K562 (cell line): ENCODE data around the gene ACP5. TPM values are rescaled to one million over a fixed set of nuclear protein-coding genes. Genes with fewer than 3 reads are reported as not detected.

ENCODE experiments used
- ATAC-seq: fragments of 200-7000 bp; cut with Tn5 transposase; 3 replicates; pipeline ENCODE4 v1.9.1; 2020; ENCODE audit warnings: moderate library complexity
- BruUV-seq: library from RNA; stranded (reverse); fragments of 400-500 nt; replicated peaks from 2 replicates; lab custom pipeline; 2021; lab: Mats Ljungman, UMichigan
- CTCF ChIA-PET: fragments of 300-600 bp; formaldehyde crosslinking; extraction: SDS; loops from one replicate; lab custom pipeline; 2021; ENCODE audit warnings: low intra/inter-chr PET ratio; lab: Yijun Ruan, JAX
- POLR2A ChIA-PET: fragments of 300-600, 350-650 bp; sonication (Branson Sonifier 250); formaldehyde crosslinking; extraction: SDS; loops from one replicate; lab custom pipeline; 2021; ENCODE audit warnings: antibody characterized with exemption, inconsistent platforms; lab: Yijun Ruan, JAX
- DNase-seq, 4 experiments: peaks; one replicate each; pipeline versions ENCODE4 v3.0.0 to v3.0.0-alpha.2; 2011 to 2018; ENCODE audit warnings: low spot score in 3 of 4, mixed read lengths in 3 of 4; ENCODE audit errors: extremely low read depth in 1 of 4
- FAIRE-seq: peaks from 2 replicates; lab custom pipeline; 2011; peaks lifted over from hg19 to GRCh38; lab: Jason Lieb, UNC
- H2AFZ ChIP-seq: 2 replicates; pipeline ENCODE4 v1.6.0; 2011; ENCODE audit warnings: low read depth, low read length, control low read depth, inconsistent platforms
- H3K27ac ChIP-seq: fragments of 200-600 bp; 3 replicates; pipeline ENCODE4 v1.8.0; 2011; ENCODE audit warnings: low read depth, mild to moderate bottlenecking, control low read depth, inconsistent platforms, low read length, moderate library complexity, mixed read lengths; ENCODE audit errors: extremely low read depth
- H3K27me3 ChIP-seq, 2 experiments: fragments of 300-600 bp in 1 of 2; 2 replicates in 1 of 2; 3 replicates in 1 of 2; pipeline versions ENCODE4 v1.6.0 to v1.8.0; 2011; ENCODE audit warnings: inconsistent platforms in 2 of 2, low read length in 2 of 2, mild to moderate bottlenecking in 1 of 2, mixed read lengths in 1 of 2, moderate library complexity in 1 of 2; ENCODE audit not compliant: control insufficient read depth in 2 of 2, insufficient read depth in 2 of 2
- H3K36me3 ChIP-seq: fragments of 300-600 bp; 3 replicates; pipeline ENCODE4 v1.8.0; 2011; ENCODE audit warnings: mild to moderate bottlenecking, low read length, inconsistent platforms; ENCODE audit not compliant: control insufficient read depth, insufficient read depth
- H3K4me1 ChIP-seq, 2 experiments: fragments of 200-600 bp in 1 of 2; replicated peaks in 1 of 2; 2 replicates in 1 of 2; 3 replicates in 1 of 2; pipeline versions ENCODE4 v1.5.1 to v1.8.0; 2011; ENCODE audit warnings: inconsistent platforms in 2 of 2, low read length in 2 of 2, mild to moderate bottlenecking in 1 of 2, mixed read lengths in 1 of 2, moderate library complexity in 1 of 2; ENCODE audit not compliant: control insufficient read depth in 2 of 2, insufficient read depth in 2 of 2
- H3K4me2 ChIP-seq: 2 replicates; pipeline ENCODE4 v1.6.1; 2011; ENCODE audit warnings: low read length, control low read depth, inconsistent platforms, mixed read lengths; ENCODE audit not compliant: insufficient read depth
- H3K4me3 ChIP-seq: fragments of 200-600 bp; sonication (generic), shearing (Covaris generic); 2 replicates; pipeline ENCODE4 v1.5.1; 2016; ENCODE audit warnings: control low read depth, inconsistent platforms
- H3K79me2 ChIP-seq: fragments of 200-600 bp; 3 replicates; pipeline ENCODE4 v1.8.0; 2011; ENCODE audit warnings: low read length, inconsistent platforms; ENCODE audit not compliant: control insufficient read depth, insufficient read depth
- H3K9ac ChIP-seq, 2 experiments: 2 replicates each; pipeline versions ENCODE4 v1.6.0 to v1.6.1; 2011; ENCODE audit warnings: low read depth in 2 of 2, low read length in 2 of 2, control low read depth in 1 of 2, inconsistent platforms in 1 of 2, mild to moderate bottlenecking in 1 of 2, mixed read lengths in 1 of 2; ENCODE audit not compliant: insufficient read depth in 1 of 2
- H3K9me1 ChIP-seq: one replicate; pipeline ENCODE4 v1.6.0; 2011; ENCODE audit warnings: inconsistent platforms, mild to moderate bottlenecking, low read length, moderate library complexity; ENCODE audit not compliant: control insufficient read depth, insufficient read depth
- H3K9me3 ChIP-seq: replicated peaks from 2 replicates; pipeline ENCODE4 v1.5.1; 2011; ENCODE audit warnings: low read depth, low read length, inconsistent platforms; ENCODE audit not compliant: control insufficient read depth, insufficient read depth
- H4K20me1 ChIP-seq: replicated peaks from 2 replicates; pipeline ENCODE4 v1.6.1; 2011; ENCODE audit warnings: low read length, inconsistent platforms, mixed read lengths; ENCODE audit not compliant: control insufficient read depth, insufficient read depth
- CREM ChIP-seq: IDR thresholded peaks from 2 replicates; pipeline ENCODE4 v1.6.1; 2014; ENCODE audit warnings: antibody characterized with exemption, low read depth
- CXXC5 ChIP-seq: fragments of 250-450 bp; sonication (Bioruptor Pico); IDR thresholded peaks from 2 replicates; pipeline ENCODE4 v1.8.0; 2022; ENCODE audit warnings: inconsistent platforms, mild to moderate bottlenecking, moderate library complexity
- DMBX1 ChIP-seq: fragments of 250-450 bp; sonication (Bioruptor Pico); IDR thresholded peaks from 2 replicates; pipeline ENCODE4 v1.8.0; 2022; ENCODE audit warnings: inconsistent platforms, mild to moderate bottlenecking, moderate library complexity, borderline replicate concordance
- JUNB ChIP-seq: fragments of 450-650 bp; formaldehyde crosslinking; conservative IDR thresholded peaks from 2 replicates; pipeline ENCODE4 v1.4.0; 2020; ENCODE audit warnings: mild to moderate bottlenecking
- ZNF224 ChIP-seq: sonication (generic); formaldehyde crosslinking; IDR thresholded peaks from 2 replicates; pipeline ENCODE4 v1.8.0; 2022; ENCODE audit warnings: mild to moderate bottlenecking, missing genetic modification reagents
- ZNF311 ChIP-seq: fragments of 250-450 bp; sonication (Bioruptor Pico); IDR thresholded peaks from 2 replicates; pipeline ENCODE4 v1.4.0; 2020; ENCODE audit warnings: mild to moderate bottlenecking, moderate library complexity
- ZNF668 ChIP-seq: fragments of 250-450 bp; sonication (Bioruptor Pico); IDR thresholded peaks from 2 replicates; pipeline ENCODE4 v1.8.0; 2022; ENCODE audit warnings: mild to moderate bottlenecking, inconsistent platforms
- WGBS: fragments of 100-300 bp; shearing (Covaris generic); methylation state at CpG from one replicate; pipeline ENCODE4 v1.1.6; 2016; ENCODE audit warnings: low coverage, mixed read lengths; ENCODE audit not compliant: insufficient coverage; ENCODE audit errors: missing lambda C conversion rate; 5-methylcytosine and 5-hydroxymethylcytosine counted together
- in situ Hi-C: fragments of 300-500 bp; cut with MboI; formaldehyde crosslinking; loops from 4 replicates; pipeline ENCODE4 v1.15.0; 2018; ENCODE audit warnings: inconsistent platforms, mixed read lengths
- intact Hi-C: fragments of 100-400 bp; cut with micrococcal nuclease; formaldehyde crosslinking; loops from 2 replicates; pipeline ENCODE4 v1.14.2; 2022
- polyA plus RNA-seq, 8 experiments: library from polyadenylated mRNA; depleted of rRNA in 4 of 8; stranded (reverse) in 5 of 8; unstranded in 3 of 8; fragments of >200 nt; fragmentation: Nextera tagmentation in 2 of 8; fragmentation: Illumina TruSeq in 1 of 8; extraction: Ambion mirVana in 2 of 8; extraction: Trizol in 1 of 8; gene quantifications; 2 replicates each; pipeline versions ENCODE4 v1.2.1 to v1.2.3, GENCODE V29; 2011 to 2014; ENCODE audit warnings: inconsistent platforms in 1 of 8, missing spikeins in 1 of 8
- total RNA-seq, 7 experiments: library from RNA; depleted of rRNA in 6 of 7; stranded (reverse); fragments of >200 nt in 6 of 7; fragmentation: Illumina TruSeq in 2 of 7; extraction: Trizol in 2 of 7; gene quantifications; 2 replicates each; pipeline versions ENCODE4 v1.2.1 to v1.2.3, GENCODE V29; 2011 to 2021; ENCODE audit warnings: low replicate concordance in 1 of 7
- TF ChIP-seq, protein P1 (sequence below): fragments of 450-650 bp; conservative IDR thresholded peaks from 2 replicates; pipeline ENCODE4 v1.6.1; 2016; ENCODE audit warnings: missing genetic modification characterization, low read depth, mild to moderate bottlenecking, missing compliant biosample characterization, moderate library complexity
- TF ChIP-seq, protein P2 (sequence below): fragments of 450-650 bp; IDR thresholded peaks from 2 replicates; pipeline ENCODE4 v1.6.1; 2017; ENCODE audit warnings: antibody characterized with exemption, mild to moderate bottlenecking

ACP5 gene
- total and polyA plus RNA-seq, 9 of the 15 experiments (the other 6 are each of a cell fraction or from before 2014, with no cell fraction given) = 0.06 to 1.1 (median 0.31) TPM; not detected in 1

DNA sequence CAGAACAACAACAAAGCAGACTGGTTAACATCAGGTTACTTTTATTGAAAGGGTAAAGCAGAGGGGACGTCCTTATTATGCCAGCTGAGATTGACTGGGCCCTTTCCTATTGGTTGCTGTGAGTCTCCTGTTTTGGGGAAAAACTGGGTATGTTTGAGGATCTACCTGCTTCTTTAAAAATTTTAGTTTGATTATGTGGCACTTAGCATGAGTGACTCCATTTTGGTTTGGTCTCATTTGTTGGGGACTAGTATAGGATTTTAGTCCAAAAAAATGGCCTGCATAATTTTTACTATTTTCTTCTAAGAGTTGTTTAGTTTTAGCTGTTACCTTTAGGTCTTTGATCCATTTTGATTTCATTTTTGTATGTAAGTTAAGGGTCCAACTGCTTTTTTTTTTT, 34.3 kb upstream of the ACP5 start:
- Histone ChIP-seq H4K20me1 (no peaks in the 10 kb centered on the region), H3K27ac (no peak overlapping the region), H3K36me3 (peaks cover 31% of the 10 kb centered on the region), H3K9me3 (peaks cover 13% of the 10 kb centered on the region), H3K9me1 (no peaks in the 10 kb centered on the region), H3K27me3 (no peaks in the 10 kb centered on the region)
- ChIA-PET CTCF (no interaction called here), POLR2A (interaction anchor here (0.6 kb wide), 1 partner anchor 112 kb away, joined by 3 read pairs; no protein-coding TSS in a partner anchor)
- FAIRE-seq = no peak
- no TSS peak for BruUV-seq
- in situ Hi-C loops = no loop called here
- TF ChIP-seq, protein P1, sequence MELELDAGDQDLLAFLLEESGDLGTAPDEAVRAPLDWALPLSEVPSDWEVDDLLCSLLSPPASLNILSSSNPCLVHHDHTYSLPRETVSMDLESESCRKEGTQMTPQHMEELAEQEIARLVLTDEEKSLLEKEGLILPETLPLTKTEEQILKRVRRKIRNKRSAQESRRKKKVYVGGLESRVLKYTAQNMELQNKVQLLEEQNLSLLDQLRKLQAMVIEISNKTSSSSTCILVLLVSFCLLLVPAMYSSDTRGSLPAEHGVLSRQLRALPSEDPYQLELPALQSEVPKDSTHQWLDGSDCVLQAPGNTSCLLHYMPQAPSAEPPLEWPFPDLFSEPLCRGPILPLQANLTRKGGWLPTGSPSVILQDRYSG = 0 out of 2 replicates have a peak, but pooled peaks have one; percentile 51
- TF ChIP-seq ZNF668 (CRISPR knock-in tag) (0 out of 2 replicates have a peak, but pooled peaks have one; percentile 26), ZNF224 (CRISPR knock-in tag) (no peak), CREM (no peak), JUNB (CRISPR knock-in tag) (no peak), CXXC5 (peak; percentile 22; the same call in 1 of the 2 replicates), DMBX1 (CRISPR knock-in tag) (peak; percentile 66; the same call in 1 of the 2 replicates), ZNF311 (CRISPR knock-in tag) (0 out of 2 replicates have a peak, but pooled peaks have one; percentile 64)
- TF ChIP-seq, protein P2, sequence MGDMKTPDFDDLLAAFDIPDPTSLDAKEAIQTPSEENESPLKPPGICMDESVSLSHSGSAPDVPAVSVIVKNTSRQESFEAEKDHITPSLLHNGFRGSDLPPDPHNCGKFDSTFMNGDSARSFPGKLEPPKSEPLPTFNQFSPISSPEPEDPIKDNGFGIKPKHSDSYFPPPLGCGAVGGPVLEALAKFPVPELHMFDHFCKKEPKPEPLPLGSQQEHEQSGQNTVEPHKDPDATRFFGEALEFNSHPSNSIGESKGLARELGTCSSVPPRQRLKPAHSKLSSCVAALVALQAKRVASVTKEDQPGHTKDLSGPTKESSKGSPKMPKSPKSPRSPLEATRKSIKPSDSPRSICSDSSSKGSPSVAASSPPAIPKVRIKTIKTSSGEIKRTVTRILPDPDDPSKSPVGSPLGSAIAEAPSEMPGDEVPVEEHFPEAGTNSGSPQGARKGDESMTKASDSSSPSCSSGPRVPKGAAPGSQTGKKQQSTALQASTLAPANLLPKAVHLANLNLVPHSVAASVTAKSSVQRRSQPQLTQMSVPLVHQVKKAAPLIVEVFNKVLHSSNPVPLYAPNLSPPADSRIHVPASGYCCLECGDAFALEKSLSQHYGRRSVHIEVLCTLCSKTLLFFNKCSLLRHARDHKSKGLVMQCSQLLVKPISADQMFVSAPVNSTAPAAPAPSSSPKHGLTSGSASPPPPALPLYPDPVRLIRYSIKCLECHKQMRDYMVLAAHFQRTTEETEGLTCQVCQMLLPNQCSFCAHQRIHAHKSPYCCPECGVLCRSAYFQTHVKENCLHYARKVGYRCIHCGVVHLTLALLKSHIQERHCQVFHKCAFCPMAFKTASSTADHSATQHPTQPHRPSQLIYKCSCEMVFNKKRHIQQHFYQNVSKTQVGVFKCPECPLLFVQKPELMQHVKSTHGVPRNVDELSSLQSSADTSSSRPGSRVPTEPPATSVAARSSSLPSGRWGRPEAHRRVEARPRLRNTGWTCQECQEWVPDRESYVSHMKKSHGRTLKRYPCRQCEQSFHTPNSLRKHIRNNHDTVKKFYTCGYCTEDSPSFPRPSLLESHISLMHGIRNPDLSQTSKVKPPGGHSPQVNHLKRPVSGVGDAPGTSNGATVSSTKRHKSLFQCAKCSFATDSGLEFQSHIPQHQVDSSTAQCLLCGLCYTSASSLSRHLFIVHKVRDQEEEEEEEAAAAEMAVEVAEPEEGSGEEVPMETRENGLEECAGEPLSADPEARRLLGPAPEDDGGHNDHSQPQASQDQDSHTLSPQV = peak; percentile 82; the same call in 1 of the 2 replicates
- TF ChIP-seq, all 486 proteins: peak for 6
- ATAC-seq (no peak), DNase-seq (no peak)
- H3K4me1 ChIP-seq = no peaks in the 10 kb centered on the region
- intact Hi-C loops = no loop called here
- no peak overlapping the region for H3K4me3 ChIP-seq
- H3K9ac ChIP-seq = no peak overlapping the region
- H3K79me2 ChIP-seq = peaks cover 24% of the 10 kb centered on the region
- 82% methylated on average over 1 of the region's 1 CpG for WGBS
- H2AFZ ChIP-seq = no peak overlapping the region
- no peak overlapping the region for H3K4me2 ChIP-seq
